GM18909 (cell line): ENCODE measurements around the gene DIAPH3.

Experiments used
- ATAC-seq: cut with Tn5 transposase; IDR thresholded peaks from one replicate; pipeline ENCODE4 v1.9.1; 2021; ENCODE audit warnings: mild to moderate bottlenecking; ENCODE audit not compliant: unreplicated experiment, poor library complexity

Gene DIAPH3

DNA sequence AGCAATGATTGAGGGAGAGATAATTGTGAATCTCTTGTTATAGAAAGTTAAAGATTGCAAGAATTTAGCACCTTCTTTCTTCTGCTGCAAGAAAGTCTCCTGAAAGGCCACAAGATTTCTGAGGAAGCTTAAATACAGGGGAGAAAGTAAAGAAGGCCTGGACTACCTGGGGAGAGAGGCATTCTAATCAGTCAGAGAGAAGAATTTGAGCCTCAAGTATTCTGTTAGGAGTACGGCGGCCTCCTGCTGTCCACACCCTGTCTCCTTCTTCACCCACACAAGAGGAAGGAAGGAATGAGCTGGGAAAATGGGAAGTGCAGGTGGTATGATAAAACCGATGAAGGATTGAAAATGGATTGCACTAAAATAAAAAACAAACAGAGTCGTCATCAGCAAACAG lies 474.7 kb downstream of the DIAPH3 start:
- no peak for ATAC-seq

DNA sequence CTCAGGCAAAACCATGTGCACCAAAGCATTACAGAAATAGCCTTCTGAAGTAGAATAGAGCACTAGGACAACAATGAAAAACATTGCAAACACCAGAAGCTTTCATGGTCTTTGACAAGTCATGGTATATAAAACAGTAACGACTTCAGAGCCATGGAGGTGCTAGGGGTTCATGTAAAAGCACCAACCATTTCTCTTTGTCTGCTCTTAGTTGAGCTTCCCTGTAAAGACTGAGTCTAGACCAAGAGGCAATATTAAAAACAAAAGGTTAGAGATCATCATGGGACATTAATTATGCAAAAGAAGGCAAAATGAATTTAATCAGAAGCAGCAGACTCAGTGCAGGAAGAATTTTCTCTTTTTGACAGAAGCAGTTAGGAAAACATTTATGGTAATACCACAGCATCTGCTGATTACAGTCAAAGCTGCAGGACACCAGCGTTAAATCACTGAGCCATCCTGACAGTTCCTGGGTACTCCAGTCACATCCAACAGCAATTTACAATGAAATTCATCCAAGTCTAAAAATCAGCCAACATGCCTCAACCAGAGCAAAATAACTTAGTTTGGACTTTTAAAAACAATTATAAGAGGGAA lies 476.8 kb downstream of the DIAPH3 start:
- no peak for ATAC-seq

DNA sequence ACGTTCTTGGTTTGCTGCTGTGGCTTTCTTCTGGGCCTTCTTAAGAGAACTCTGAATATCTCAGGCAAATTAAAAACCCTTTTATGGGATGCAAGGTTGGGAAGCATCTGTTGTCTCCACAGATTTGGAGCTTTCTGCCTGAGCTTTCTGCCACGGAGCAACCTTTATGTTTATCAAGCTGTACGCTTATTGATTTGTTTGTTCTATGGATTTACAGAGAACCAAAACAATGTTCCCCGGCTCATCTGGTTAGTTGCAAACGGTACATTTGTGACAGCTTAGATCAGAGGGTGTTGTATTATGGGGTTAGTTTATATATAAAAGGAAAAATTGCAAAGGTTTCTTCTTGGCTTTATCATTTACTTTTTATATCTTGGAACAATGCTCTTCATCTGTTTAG lies 479.6 kb downstream of the DIAPH3 start:
- no peak for ATAC-seq

- ATAC-seq: no peak
These were observed 482.0 kb downstream of the DIAPH3 start for GRCh38 chr13:59681636-59682311.

GRCh38 chr13:59680429-59681024 lies 483.2 kb downstream of the DIAPH3 start:
- ATAC-seq: peak; percentile 57

DNA sequence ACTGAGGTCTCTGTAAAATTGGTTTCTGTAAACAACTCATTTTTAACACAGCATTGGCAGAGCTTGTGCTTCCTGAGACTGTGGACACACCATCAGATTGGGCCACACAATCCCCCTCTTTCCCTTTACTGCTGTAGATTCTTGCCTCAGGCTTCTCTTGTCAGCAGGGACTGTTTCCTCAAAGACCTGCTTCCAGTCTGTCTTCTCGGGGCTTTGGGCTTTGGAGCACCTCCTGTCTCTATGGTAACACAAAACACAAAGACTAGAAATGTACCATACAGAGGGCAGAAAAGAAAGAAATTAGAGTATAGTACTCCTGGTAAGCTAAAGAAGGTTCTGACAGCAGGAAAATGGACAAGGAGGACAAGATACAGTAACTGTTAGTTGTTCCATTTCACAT lies 484.5 kb downstream of the DIAPH3 start:
- ATAC-seq: no peak

- peak; percentile 63 for ATAC-seq
These were observed 485.5 kb downstream of the DIAPH3 start for GRCh38 chr13:59677966-59678814.

- ATAC-seq: no peak
These were observed 486.3 kb downstream of the DIAPH3 start for GRCh38 chr13:59677430-59677829.

- peak; percentile 71 for ATAC-seq
These were observed 489.1 kb downstream of the DIAPH3 start for GRCh38 chr13:59674616-59675015.

DNA sequence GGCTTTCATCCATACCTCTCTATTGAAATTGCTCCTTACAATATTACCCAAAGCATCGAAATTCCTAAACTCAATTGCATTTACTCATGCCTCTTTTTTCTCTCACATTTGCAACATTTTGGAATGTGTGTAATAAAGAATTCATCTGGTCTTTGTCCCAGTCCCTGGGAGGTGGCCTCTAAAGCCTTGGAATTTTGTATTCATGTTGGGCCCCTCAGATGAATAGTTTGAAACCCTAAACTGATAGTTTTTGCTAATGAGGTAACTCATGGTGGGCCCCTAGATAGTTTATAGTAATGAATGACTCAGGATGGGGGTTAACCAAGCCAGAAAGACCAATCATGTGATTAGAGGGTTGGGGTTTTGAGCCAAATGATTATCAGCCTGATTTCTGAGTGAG lies 490.4 kb downstream of the DIAPH3 start:
- ATAC-seq: no peak

GRCh38 chr13:59672445-59672844 lies 491.3 kb downstream of the DIAPH3 start:
- ATAC-seq: peak; percentile 42

- ATAC-seq: no peak
These were observed 491.8 kb downstream of the DIAPH3 start for GRCh38 chr13:59671881-59672280.

- ATAC-seq: peak; percentile 64
These were observed 497.2 kb downstream of the DIAPH3 start for GRCh38 chr13:59666504-59666903.

GRCh38 chr13:59665732-59666131 lies 498.0 kb downstream of the DIAPH3 start:
- ATAC-seq: no peak

DNA sequence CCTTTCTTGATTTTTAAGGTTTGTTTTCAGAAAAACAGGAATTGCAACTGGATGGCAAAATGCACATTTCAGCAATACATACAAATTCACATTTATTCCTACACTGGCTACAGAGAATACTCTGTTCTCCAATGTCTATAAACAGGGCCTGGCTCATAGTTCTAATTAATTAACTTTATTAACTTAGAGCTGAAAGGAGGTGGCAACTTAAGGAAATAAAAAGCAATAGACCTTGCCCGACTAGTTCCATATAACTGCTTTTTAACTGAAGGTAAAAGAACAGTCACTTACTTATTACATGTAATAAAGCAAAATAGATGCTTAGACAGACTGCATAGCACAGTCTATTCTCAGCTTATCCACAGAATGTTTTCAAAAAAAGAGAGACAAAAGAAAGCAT lies 498.5 kb downstream of the DIAPH3 start:
- ATAC-seq: no peak

DNA sequence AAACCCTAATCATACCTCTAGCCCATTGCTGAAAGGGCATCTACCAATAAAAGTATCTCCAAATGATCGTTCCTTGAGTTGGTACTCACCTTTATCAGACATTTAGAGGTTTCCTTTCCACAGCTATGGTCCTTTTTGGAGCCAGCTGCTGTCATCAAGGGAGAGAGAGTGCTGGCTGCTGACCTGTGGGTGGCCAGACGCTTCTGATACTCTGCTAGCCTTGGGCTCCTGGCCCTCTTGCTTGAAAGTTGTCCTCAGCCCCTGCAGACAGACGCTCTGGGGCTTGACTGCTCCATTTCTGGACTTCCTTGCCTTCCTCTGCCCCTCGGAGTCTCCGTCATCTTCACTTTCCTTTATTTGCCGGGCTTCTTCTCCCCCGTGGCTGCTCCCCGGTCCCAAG lies 499.1 kb downstream of the DIAPH3 start:
- ATAC-seq: no peak

GRCh38 chr13:59663707-59664106 lies 500.0 kb downstream of the DIAPH3 start:
- ATAC-seq: no peak

DNA sequence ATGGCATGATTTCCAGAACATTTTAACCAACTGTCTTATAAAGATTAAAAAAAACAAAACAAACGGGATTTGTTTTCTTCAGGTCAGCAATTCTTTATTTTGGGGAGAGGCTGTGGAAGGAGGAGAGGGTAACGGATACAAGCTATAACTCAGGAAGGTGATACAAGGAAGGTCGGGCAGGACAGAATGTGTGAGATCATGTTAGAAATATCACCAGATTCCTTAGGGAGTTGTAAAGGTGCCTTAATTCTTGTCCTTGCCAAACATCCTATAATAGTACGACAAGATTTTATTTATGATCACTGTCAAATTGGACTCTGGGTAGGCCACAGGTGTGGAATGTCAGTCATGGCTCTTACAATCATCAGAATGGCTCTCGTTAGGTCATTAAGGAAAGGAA lies 503.1 kb downstream of the DIAPH3 start:
- no peak for ATAC-seq

DNA sequence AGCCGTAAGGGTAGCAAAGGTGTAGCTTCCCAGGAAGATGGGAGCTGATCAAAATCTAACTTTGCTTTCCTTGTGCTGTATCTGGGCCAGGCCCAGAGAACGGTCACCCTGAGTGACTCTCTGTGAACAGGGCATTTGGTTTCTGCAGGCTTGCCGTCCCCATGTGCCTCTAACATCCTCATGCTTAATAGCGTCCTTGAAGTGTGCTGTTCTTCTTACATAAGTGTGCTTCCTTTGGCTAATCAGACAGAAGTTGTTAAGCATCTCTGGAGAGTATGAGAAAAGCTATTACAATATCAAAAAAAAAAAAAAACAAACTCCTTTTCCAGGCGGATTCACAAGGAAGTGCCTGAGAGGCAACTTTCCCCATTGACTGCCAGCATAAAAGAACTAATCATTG lies 503.7 kb downstream of the DIAPH3 start:
- ATAC-seq: no peak

DNA sequence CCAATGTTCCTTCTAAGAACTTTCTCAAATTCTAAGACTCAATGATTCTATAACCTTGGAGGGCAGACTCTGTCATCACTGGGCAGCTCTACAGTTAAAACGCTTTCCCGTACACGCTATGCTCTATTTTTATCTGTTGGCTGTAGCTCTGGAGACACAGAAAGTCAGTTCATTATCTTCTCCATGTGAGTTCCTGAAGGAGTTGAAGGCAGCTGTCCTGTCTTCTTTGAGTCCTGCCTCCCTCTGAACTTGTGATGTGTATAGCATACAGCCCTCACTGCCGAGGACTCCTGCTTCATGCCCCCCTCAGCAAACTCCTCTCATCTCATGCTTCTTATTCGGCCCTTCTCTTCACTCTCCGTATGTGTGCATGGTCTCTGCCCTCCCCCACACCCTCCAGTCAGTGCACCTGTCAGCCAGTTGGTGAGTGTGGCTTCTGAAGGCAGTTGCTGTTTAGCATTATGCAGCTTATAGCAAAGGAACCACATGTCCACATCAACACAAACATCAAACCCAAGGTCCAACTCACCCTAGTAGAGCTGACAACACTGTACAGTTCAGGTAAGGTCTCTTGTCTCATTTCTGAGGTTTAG lies 504.9 kb downstream of the DIAPH3 start:
- ATAC-seq: no peak
